Measurements from ENCODE around the gene TLE6. TPM values are rescaled to one million over a fixed set of nuclear protein-coding genes. Genes with fewer than 3 reads are reported as not detected.

TLE6 gene
- total RNA-seq, 1 donor from 2014 or later, result 0.44 TPM

DNA sequence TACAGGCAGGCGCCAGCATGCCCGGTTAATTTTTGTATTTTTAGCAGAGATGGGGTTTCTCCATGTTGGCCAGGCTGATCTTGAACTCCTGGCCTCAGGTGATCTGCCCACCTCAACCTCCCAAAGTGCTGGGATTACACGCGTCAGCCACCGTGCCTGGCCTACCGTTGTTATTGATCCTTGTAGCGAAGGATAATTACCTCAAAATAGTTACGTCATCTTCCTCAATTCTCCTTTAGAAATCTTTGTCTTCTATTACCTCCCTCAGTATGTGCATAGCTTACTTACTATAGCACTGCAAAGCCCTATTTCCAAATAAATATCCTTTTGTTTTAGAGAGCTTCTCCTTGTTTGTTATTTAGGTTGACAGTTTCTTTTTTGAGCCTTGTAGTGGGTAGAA lies 9.4 kb upstream of the TLE6 start:
- no peak overlapping the region for H3K27ac Mint-ChIP-seq (ENCODE audit: unreplicated experiment)
- no peak for DNase-seq (ENCODE audit: low read depth, low spot score)
- no peak overlapping the region for H3K4me3 Mint-ChIP-seq
- TF ChIP-seq, protein P1, sequence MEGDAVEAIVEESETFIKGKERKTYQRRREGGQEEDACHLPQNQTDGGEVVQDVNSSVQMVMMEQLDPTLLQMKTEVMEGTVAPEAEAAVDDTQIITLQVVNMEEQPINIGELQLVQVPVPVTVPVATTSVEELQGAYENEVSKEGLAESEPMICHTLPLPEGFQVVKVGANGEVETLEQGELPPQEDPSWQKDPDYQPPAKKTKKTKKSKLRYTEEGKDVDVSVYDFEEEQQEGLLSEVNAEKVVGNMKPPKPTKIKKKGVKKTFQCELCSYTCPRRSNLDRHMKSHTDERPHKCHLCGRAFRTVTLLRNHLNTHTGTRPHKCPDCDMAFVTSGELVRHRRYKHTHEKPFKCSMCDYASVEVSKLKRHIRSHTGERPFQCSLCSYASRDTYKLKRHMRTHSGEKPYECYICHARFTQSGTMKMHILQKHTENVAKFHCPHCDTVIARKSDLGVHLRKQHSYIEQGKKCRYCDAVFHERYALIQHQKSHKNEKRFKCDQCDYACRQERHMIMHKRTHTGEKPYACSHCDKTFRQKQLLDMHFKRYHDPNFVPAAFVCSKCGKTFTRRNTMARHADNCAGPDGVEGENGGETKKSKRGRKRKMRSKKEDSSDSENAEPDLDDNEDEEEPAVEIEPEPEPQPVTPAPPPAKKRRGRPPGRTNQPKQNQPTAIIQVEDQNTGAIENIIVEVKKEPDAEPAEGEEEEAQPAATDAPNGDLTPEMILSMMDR (conservative IDR thresholded peaks at IDR 0.05), result no peak
- no peaks in the 10 kb centered on the region for H3K36me3 Mint-ChIP-seq (ENCODE audit: low read depth)
- no peaks in the 10 kb centered on the region for H3K4me1 Mint-ChIP-seq
- no peaks in the 10 kb centered on the region for H3K9me3 Mint-ChIP-seq
- peaks cover 51% of the 10 kb centered on the region for H3K27me3 Mint-ChIP-seq (ENCODE audit: low read depth)

GRCh38 chr19:2969104-2969504 lies 8.3 kb upstream of the TLE6 start:
- no peaks in the 10 kb centered on the region for H3K9me3 Mint-ChIP-seq
- H3K4me3 Mint-ChIP-seq, result no peak overlapping the region
- H3K27me3 Mint-ChIP-seq (ENCODE audit: low read depth), result peaks cover 58% of the 10 kb centered on the region
- no peak overlapping the region for H3K27ac Mint-ChIP-seq (ENCODE audit: unreplicated experiment)
- TF ChIP-seq, protein P1 (conservative IDR thresholded peaks at IDR 0.05), result no peak
- no peak for DNase-seq (ENCODE audit: low read depth, low spot score)
- no peaks in the 10 kb centered on the region for H3K36me3 Mint-ChIP-seq (ENCODE audit: low read depth)
- H3K4me1 Mint-ChIP-seq, result peaks cover under 1% of the 10 kb centered on the region

- DNase-seq (ENCODE audit: low read depth, low spot score), result no peak
- Mint-ChIP-seq H3K9me3 (no peaks in the 10 kb centered on the region), H3K36me3 (ENCODE audit: low read depth) (no peaks in the 10 kb centered on the region), H3K4me1 (peaks cover 6% of the 10 kb centered on the region), H3K27me3 (ENCODE audit: low read depth) (peaks cover 71% of the 10 kb centered on the region), H3K27ac (ENCODE audit: unreplicated experiment) (no peak overlapping the region), H3K4me3 (no peak overlapping the region)
- TF ChIP-seq, protein P1 (conservative IDR thresholded peaks at IDR 0.05), result no peak
Measured at GRCh38 chr19:2970201-2970835, 7.0 kb upstream of the TLE6 start.

DNA sequence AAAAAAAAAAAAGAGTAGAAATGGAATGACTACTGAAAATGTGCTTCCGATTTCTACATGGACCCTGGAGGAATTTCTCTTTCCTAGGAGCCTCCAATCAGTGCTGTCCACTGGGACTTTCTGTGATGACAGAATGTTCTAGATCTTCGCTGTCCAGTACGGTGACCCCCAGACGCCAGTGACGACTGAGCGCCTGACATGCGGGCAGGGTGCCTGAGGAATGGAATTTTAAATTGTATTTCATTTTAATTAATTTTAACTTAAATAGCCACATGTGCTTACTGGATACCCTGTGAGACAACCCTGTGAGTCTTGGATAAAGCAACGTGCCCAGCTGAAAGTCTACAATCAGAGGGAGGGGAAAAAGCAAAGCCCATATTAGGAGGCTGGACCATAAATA lies 4.1 kb upstream of the TLE6 start:
- Mint-ChIP-seq H3K36me3 (ENCODE audit: low read depth) (no peaks in the 10 kb centered on the region), H3K9me3 (no peaks in the 10 kb centered on the region), H3K27ac (ENCODE audit: unreplicated experiment) (no peak overlapping the region), H3K27me3 (ENCODE audit: low read depth) (peaks cover 85% of the 10 kb centered on the region), H3K4me3 (no peak overlapping the region), H3K4me1 (peaks cover 21% of the 10 kb centered on the region)
- no peak for DNase-seq (ENCODE audit: low read depth, low spot score)
- TF ChIP-seq, protein P1 (conservative IDR thresholded peaks at IDR 0.05), result no peak

DNA sequence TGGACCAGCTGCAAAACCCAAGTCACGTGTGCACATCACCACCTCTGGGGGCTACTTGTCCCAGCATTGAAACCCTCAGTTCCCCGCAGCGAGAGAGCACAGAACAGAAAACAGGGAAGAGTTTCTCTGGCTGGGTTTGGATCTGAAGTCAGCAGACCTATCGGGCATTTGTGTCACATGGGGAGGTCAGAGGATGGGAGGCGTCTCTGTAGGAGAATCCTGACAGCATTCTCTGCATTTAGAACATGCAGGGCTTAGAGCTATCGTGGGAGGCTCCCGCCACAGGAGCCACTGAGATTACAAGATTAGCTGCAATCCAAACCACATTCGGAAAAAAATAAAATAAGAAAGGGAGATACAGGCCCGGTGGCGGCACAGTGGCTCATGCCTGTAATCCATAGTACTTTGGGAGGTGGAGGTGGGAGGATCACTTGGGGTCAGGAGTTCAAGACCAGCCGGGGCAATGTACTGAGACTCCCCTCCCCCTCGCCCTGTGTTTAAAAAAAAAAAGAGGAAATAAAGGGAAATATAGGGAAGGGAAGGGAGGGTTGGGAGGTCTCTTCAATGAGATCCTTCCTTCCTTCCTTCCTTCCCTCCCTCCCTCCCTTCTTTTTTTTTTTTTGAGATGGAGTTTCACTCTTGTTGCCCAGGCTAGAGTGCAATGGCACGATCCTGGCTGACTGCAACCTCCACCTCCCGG lies 2.9 kb upstream of the TLE6 start:
- Mint-ChIP-seq H3K36me3 (ENCODE audit: low read depth) (no peaks in the 10 kb centered on the region), H3K27me3 (ENCODE audit: low read depth) (peaks cover 87% of the 10 kb centered on the region), H3K4me1 (peaks cover 21% of the 10 kb centered on the region), H3K9me3 (no peaks in the 10 kb centered on the region), H3K27ac (ENCODE audit: unreplicated experiment) (no peak overlapping the region), H3K4me3 (peak overlapping the region; percentile 50)
- DNase-seq (ENCODE audit: low read depth, low spot score), result no peak
- TF ChIP-seq, protein P1 (conservative IDR thresholded peaks at IDR 0.05), result no peak
